GM19025 (cell line): ENCODE results near the gene TNNI3K.

Experiments used
- ATAC-seq: cut with Tn5 transposase; IDR thresholded peaks from one replicate; pipeline ENCODE4 v1.9.1; 2021; ENCODE audit warnings: mild to moderate bottlenecking, low read depth, moderate library complexity; ENCODE audit not compliant: unreplicated experiment

TNNI3K gene

GRCh38 chr1:74534241-74534640 is 299.1 kb downstream of the TNNI3K start:
- no peak for ATAC-seq

- ATAC-seq = no peak
Measured at GRCh38 chr1:74545821-74546220, 310.6 kb downstream of the TNNI3K start.

DNA sequence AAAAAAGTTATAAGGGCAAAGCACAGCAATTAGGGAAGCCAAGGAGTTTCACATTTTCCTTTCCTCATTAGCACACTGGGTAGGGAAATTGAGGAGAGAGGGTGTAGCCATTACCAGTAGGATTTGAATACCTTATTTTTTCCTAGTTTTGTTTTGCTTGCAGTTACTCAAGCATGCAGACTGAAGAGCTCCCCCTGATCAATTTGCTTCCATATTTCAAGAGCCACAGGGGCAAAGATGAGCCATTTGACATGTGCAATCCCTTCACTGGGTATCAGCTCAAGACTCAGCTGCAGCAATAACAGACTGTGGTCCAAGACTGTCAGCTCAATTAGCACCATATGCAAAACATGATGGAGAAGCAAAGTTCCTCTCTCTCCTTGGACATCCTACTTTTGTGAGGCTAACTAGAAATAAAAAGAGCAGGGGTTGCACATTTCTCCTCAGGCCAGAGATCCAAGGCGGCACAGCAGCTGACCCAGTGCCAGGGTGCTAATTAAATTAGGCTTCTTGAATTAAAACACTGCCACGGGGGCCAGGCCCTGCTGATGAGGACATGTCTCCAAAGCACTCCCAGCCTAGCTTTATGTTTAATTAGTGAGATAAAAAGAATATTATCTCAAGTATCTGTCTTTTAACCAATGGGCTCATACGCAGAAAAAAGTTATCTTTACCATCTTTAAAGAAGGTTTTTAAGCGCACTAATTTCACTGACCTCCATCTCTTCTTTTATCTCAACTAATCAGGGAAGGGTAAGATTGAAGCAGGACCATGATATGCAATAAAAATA is 314.0 kb downstream of the TNNI3K start:
- no peak for ATAC-seq

DNA sequence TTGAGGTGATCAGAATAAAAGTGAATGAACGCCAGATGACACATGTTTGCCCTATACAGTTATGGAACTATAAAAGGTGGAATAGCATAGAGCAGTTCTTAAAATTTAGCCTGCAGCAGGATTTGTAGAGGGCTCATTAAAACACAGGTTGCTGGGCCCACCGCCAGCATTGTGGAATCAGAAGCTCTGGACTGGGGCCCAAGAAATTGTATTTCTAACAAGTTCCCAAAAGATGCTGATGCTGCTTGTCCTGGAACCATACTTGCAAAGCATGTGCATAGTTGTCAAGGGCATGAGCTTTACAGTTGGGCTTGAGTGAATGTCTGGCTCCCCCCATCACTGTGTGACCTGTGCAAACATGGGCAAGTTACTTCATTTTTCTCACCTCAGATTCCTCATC is 314.7 kb downstream of the TNNI3K start:
- no peak for ATAC-seq

DNA sequence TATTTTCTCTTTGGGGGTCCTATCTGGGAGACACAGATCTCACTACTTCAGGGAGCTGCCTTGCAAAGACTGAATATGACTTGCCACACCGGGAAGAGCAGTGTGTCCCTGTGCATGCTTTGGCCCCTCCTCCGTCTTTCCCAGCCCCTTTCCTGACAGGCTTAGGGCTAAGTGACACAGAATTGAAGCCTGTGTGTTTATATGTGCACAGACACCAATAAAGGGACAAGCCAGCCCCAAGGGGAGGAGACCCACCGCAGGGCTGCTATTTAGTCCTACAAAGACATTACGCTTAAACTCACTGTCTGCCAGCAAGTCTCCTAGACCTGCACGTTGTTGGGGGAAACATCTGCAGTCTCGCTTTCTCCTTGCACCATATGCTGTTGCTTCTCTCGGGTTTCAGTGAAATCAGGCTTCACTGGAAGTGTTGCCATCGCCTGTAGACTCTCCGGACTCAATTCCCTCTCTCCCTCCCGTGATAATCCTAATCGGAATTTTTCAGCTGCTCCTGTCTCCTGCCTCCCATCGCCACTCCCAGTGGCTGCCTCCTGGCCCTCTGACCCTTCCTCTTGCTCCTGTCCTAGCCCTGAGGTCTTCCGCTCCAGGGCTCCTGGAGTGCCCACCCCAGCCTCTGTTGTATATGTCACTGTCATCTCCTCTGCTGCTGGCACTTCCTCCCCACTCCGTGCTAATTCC is 335.8 kb downstream of the TNNI3K start:
- no peak for ATAC-seq

- ATAC-seq = no peak
Measured at GRCh38 chr1:74571493-74571800, 336.3 kb downstream of the TNNI3K start.

- ATAC-seq = no peak
Measured at GRCh38 chr1:74571891-74572290, 336.7 kb downstream of the TNNI3K start.

DNA sequence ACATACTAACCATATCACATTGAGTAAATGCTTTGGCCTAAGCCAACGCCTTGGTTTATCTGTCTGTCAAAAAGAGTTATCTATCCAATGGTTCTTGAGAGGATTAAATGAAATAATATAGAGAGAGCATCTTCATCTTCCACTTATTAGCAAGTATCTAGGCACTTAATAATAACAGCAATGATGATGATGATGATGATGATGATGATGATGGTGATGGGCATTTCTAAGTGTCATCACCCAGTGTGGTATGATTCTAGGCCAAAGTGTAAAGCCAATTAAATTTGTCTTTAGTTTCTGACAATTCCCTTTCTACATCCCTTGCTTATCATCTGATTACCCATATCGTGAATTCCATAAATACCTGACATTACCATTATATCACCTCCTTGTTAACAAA is 342.9 kb downstream of the TNNI3K start:
- no peak for ATAC-seq

- peak; percentile 99 for ATAC-seq
Measured at GRCh38 chr1:74579425-74579824, 344.2 kb downstream of the TNNI3K start.

GRCh38 chr1:74583397-74583796 is 348.2 kb downstream of the TNNI3K start:
- no peak for ATAC-seq

- no peak for ATAC-seq
Measured at GRCh38 chr1:74584185-74584584, 349.0 kb downstream of the TNNI3K start.

- ATAC-seq = no peak
Measured at GRCh38 chr1:74586253-74586897, 351.2 kb downstream of the TNNI3K start.

DNA sequence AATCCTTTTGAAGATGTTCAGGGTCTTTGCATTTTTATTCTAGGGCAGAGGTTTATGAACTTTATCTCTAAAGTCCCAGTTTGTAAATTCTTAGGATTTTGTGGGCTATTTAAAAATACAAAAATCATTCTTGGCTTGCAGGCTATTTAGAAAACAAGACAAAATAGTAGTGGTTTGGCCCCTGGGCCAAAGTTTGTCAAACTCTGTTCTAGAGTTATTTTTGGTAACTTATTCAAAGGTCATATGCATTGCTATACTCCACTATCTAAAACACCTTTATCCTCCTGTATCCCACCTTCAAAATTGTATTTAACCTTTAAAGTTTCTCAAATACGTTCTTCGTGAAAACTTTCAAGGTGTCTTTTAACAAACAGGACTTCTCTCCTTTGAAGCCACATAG is 352.7 kb downstream of the TNNI3K start:
- no peak for ATAC-seq

- no peak for ATAC-seq
Measured at GRCh38 chr1:74590288-74590687, 355.1 kb downstream of the TNNI3K start.

- no peak for ATAC-seq
Measured at GRCh38 chr1:74591949-74592348, 356.8 kb downstream of the TNNI3K start.

DNA sequence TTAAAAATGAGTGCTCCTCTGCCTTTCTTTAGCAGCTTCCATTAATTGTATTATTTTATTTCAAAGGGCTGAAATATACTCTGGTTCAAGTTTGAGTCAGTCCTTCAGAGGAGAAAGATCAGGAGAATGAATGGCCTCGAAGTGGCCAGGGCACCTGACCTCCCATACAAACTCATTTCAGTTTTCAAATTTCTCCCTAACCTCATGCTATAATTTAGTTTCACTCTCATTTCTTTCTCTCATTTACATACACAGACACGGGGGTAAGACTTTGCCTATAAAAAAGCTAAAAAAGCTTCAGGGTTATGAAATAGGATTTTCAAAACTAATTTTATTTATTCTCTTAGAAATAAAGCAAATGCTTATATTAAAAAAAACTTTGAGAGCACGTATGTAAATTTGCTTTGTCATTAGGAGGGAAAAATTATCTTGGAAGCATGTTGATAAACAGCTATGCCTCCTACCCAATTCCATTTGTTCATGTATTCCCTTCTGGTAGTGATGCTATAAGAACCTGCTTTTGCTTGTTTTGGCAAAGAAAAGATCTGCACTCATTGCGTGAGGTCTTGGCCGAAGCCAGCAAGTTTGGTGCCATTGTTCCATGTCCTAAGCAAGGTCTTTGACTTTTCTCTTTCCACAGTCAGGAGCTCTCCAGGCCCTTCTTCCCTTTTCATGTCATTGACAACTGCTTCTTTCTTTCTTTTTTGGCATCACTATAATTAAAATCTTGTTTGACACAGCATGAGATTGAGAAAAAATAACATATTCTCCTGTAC is 357.6 kb downstream of the TNNI3K start:
- ATAC-seq = no peak
